Thoracic aorta (tissue), 2 donors: Measurements from ENCODE around the gene ODAD2. TPM values are rescaled to one million over a fixed set of nuclear protein-coding genes. Genes with fewer than 3 reads are reported as not detected.
"Not testable (repeated sequence)": the region's sequence is repeated elsewhere in the genome, so short reads cannot be mapped to it uniquely, and the experiment has no call there.

Experiments used
- ATAC-seq: fragments of 150-250 bp; one replicate; pipeline ENCODE4 v1.8.0; 2017; ENCODE audit warnings: low read depth; ENCODE audit not compliant: insufficient number of reproducible peaks, low FRiP score
- DNase-seq: peaks from one replicate; pipeline ENCODE4 v3.0.0-alpha.2; 2020; ENCODE audit warnings: low spot score
- H3K27ac ChIP-seq, 2 donors: fragments of 200-600 bp; sonication (generic); 1 replicate in 1 of 2; 2 replicates in 1 of 2; pipeline ENCODE4 v1.5.1; 2016; ENCODE audit warnings: mild to moderate bottlenecking in 2 of 2, moderate library complexity in 2 of 2
- H3K27me3 ChIP-seq: fragments of 200-600 bp; sonication (generic); replicated peaks from 2 replicates; pipeline ENCODE4 v1.6.0; 2016; ENCODE audit warnings: mild to moderate bottlenecking; ENCODE audit not compliant: insufficient read depth
- H3K36me3 ChIP-seq: fragments of 200-600 bp; sonication (generic); one replicate; pipeline ENCODE4 v1.5.1; 2016
- H3K4me1 ChIP-seq, 2 donors: fragments of 200-600 bp; sonication (generic); 1 replicate in 1 of 2; 2 replicates in 1 of 2; pipeline versions ENCODE4 v1.5.1 to v1.6.0; 2016; ENCODE audit warnings: low read depth in 2 of 2, mild to moderate bottlenecking in 1 of 2; ENCODE audit not compliant: control insufficient read depth in 1 of 2
- H3K4me3 ChIP-seq: fragments of 200-600 bp; sonication (generic); 2 replicates; pipeline ENCODE4 v1.5.1; 2016; ENCODE audit warnings: mild to moderate bottlenecking
- H3K9me3 ChIP-seq: fragments of 200-600 bp; sonication (generic); 2 replicates; pipeline ENCODE4 v1.5.1; 2016
- CTCF ChIP-seq: fragments of 200-600 bp; sonication (generic); IDR thresholded peaks from one replicate; pipeline ENCODE4 v1.5.1; 2019; ENCODE audit warnings: antibody characterized with exemption
- total RNA-seq, 2 donors: library from RNA; depleted of rRNA; stranded (reverse); fragments of >200 nt; gene quantifications; one replicate each; pipeline versions ENCODE4 v1.1.0 to v1.2.3, GENCODE V29; 2016

The ODAD2 gene
- total RNA-seq, 2 donors from 2014 or later, result 0.54 to 4.3 TPM

DNA sequence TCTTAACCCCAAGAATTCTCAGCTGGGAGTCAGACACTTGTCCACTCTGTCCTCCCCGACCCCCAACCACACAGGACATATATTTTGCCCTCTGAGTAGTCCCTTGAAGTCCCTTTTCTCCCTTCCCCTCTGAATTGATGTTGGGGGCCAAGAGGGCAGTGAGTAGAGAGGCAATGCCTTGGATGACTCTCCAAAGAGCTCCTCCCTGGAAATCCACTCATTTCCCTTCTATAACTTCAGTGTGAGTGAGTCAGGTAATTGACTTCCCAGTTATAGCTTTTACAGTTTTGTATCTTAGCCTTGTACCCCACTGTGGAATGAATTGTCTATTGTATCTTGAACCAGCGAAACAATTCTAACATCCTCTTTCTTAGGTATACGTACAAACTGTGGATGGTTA, 9.2 kb upstream of the ODAD2 start:
- Histone ChIP-seq H3K4me3 (no peak overlapping the region), H3K27ac (no peak overlapping the region), H3K9me3 (no peaks in the 10 kb centered on the region), H3K36me3 (no peaks in the 10 kb centered on the region), H3K27me3 (no peaks in the 10 kb centered on the region), H3K4me1 (no peaks in the 10 kb centered on the region)
- no peak for TF ChIP-seq CTCF
- no peak for DNase-seq
- ATAC-seq, result no peak

DNA sequence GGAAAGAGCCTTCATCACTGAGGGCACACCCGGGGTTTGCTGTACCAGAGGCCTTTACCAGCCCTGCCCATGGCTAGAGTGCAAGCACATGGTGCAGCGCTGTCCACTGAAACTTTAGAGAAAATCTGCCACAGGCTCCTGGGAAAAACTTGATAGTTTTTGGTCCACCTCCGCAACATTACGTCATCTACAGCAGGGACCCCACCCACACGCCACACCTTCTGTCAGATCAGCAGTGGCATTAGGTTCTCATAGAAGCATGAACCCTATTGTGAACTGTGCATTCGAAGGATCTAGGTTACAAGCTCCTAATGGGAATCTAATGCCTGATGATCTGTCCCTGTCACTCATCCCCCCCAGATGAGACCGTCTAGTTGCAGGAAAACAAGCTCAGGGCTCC, 2.5 kb upstream of the ODAD2 start:
- Histone ChIP-seq H3K9me3 (no peaks in the 10 kb centered on the region), H3K27ac (no peak overlapping the region), H3K4me3 (no peak overlapping the region), H3K27me3 (no peaks in the 10 kb centered on the region), H3K36me3 (no peaks in the 10 kb centered on the region), H3K4me1 (no peaks in the 10 kb centered on the region)
- no peak for DNase-seq
- ATAC-seq, result no peak
- TF ChIP-seq CTCF, result no peak

GRCh38 chr10:27998178-27998953, 513 bp downstream of the ODAD2 start:
- no peaks in the 10 kb centered on the region for H3K27me3 ChIP-seq
- H3K9me3 ChIP-seq, result no peaks in the 10 kb centered on the region
- DNase-seq (no peak), ATAC-seq (peak; percentile 70)
- no peaks in the 10 kb centered on the region for H3K4me1 ChIP-seq
- peak overlapping the region in 1 of 2 donors; percentile 38 for H3K27ac ChIP-seq
- TF ChIP-seq CTCF, result no peak
- H3K36me3 ChIP-seq, result no peaks in the 10 kb centered on the region
- peak overlapping the region; percentile 84 for H3K4me3 ChIP-seq

GRCh38 chr10:27997865-27998177, 1.1 kb downstream of the ODAD2 start:
- Histone ChIP-seq H3K9me3 (no peaks in the 10 kb centered on the region), H3K27me3 (no peaks in the 10 kb centered on the region), H3K27ac (no peak overlapping the region), H3K4me3 (peak overlapping the region; percentile 84), H3K4me1 (no peaks in the 10 kb centered on the region), H3K36me3 (no peaks in the 10 kb centered on the region)
- ATAC-seq, result no peak
- no peak for TF ChIP-seq CTCF
- no peak for DNase-seq

DNA sequence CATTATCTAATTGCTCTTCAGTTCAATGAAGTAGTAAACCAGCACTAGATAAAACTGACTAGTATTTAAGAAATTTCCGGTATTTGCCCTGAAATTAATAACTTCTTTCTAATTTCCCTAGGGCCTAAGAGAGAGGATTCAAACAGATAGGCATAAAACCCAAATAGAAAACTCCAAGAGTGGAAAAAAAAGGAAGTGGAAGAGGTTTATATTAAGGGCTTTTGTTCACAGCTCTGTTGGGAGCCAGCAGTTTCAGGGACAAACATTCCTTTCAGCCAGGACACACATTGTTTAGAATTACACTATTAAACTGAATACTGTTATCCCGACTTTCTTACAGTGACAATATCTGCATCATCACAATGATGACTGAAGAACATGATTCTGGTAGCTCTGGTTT, 3.6 kb downstream of the ODAD2 start:
- H3K9me3 ChIP-seq, result no peaks in the 10 kb centered on the region
- no peaks in the 10 kb centered on the region for H3K36me3 ChIP-seq
- H3K4me1 ChIP-seq, result no peaks in the 10 kb centered on the region
- H3K27me3 ChIP-seq, result no peaks in the 10 kb centered on the region
- no peak overlapping the region for H3K4me3 ChIP-seq
- no peak overlapping the region for H3K27ac ChIP-seq
- TF ChIP-seq CTCF, result no peak
- ATAC-seq (no peak), DNase-seq (no peak)

- not testable (repeated sequence) for DNase-seq, ATAC-seq, H3K9me3 ChIP-seq, H3K27me3 ChIP-seq, H3K36me3 ChIP-seq, H3K4me1 ChIP-seq, H3K27ac ChIP-seq, H3K4me3 ChIP-seq
Observed at GRCh38 chr10:27989357-27989756, 9.5 kb downstream of the ODAD2 start.
